ENCODE measurements around the gene NAA15. TPM values are rescaled to one million over a fixed set of nuclear protein-coding genes. Genes with fewer than 3 reads are reported as not detected.

Gene NAA15
- polyA plus RNA-seq, 3 donors = 5.2 to 20.2 (median 8.8) TPM

GRCh38 chr4:139274790-139275189, 26.5 kb upstream of the NAA15 start:
- H3K27me3 Mint-ChIP-seq (ENCODE audit: low read depth in 3 of 3) = peaks cover 33 to 39% (median 37%) of the 10 kb centered on the region in 3 donors
- WGBS (ENCODE audit: insufficient coverage) = no CpG with 5 or more reads among the region's 1 CpG
- peaks cover 0 to 8% of the 10 kb centered on the region in 2 donors for H3K9me3 ChIP-seq (replicated peaks in 1 of 2; ENCODE audit: control insufficient read depth in 1 of 2, insufficient read depth in 1 of 2, low read length in 2 of 2)

GRCh38 chr4:139275281-139275735, 26.0 kb upstream of the NAA15 start:
- peaks cover 0 to 6% (median 0%) of the 10 kb centered on the region in 7 donors for H3K9me3 Mint-ChIP-seq

More at GRCh38 chr4:139274790-139275189, 26.5 kb upstream of the NAA15 start:
- Mint-ChIP-seq H3K4me1 (peaks cover 17% of the 10 kb centered on the region), H3K9me3 (peaks cover 0 to 6% (median 0%) of the 10 kb centered on the region in 7 donors), H3K36me3 (peaks cover 0 to 5% of the 10 kb centered on the region in 2 donors), H3K27ac (no peak overlapping the region), H3K4me3 (peak overlapping the region in 1 of 2 donors; percentile 30)
- no peak for DNase-seq
- H3K4me1 ChIP-seq (ENCODE audit: control insufficient read depth in 1 of 2, insufficient read depth in 2 of 2, low read length in 2 of 2) = peaks cover 14 to 16% of the 10 kb centered on the region in 2 donors
- H3K79me2 ChIP-seq (ENCODE audit: insufficient read depth, low read length) = no peaks in the 10 kb centered on the region
- TF ChIP-seq CTCF (IDR thresholded peaks at IDR 0.05) = no peak
- H3K9ac ChIP-seq (ENCODE audit: insufficient read depth, low read length, poor library complexity, severe bottlenecking) = no peak overlapping the region
- intact Hi-C loops (cut with micrococcal nuclease) = no loop called here
- no peaks in the 10 kb centered on the region for H4K20me1 ChIP-seq (ENCODE audit: insufficient read depth, low read length)
- H3K4me2 ChIP-seq (replicated peaks; ENCODE audit: extremely low read depth, low read length, poor library complexity, severe bottlenecking) = no peak overlapping the region
- no peak overlapping the region for H3K27ac ChIP-seq (ENCODE audit: low read depth in 1 of 2, low read length in 2 of 2)
- H3K36me3 ChIP-seq (replicated peaks in 1 of 2; ENCODE audit: control insufficient read depth in 1 of 2, insufficient read depth in 2 of 2, low read length in 2 of 2) = no peaks in the 10 kb centered on the region
- peaks cover 39 to 47% of the 10 kb centered on the region in 2 donors for H3K27me3 ChIP-seq (ENCODE audit: control insufficient read depth in 2 of 2, insufficient read depth in 2 of 2, low read length in 2 of 2)
- H3K4me3 ChIP-seq (replicated peaks in 1 of 3; ENCODE audit: low read depth in 2 of 3, low read length in 3 of 3) = no peak overlapping the region
- H2AFZ ChIP-seq (ENCODE audit: insufficient read depth, low read depth, low read length, poor library complexity, severe bottlenecking) = no peak overlapping the region

More at GRCh38 chr4:139275281-139275735, 26.0 kb upstream of the NAA15 start:
- no peak overlapping the region for H3K4me2 ChIP-seq (replicated peaks; ENCODE audit: extremely low read depth, low read length, poor library complexity, severe bottlenecking)
- no peaks in the 10 kb centered on the region for H3K36me3 ChIP-seq (replicated peaks in 1 of 2; ENCODE audit: control insufficient read depth in 1 of 2, insufficient read depth in 2 of 2, low read length in 2 of 2)
- H3K27ac ChIP-seq (ENCODE audit: low read depth in 1 of 2, low read length in 2 of 2) = no peak overlapping the region
- WGBS (ENCODE audit: insufficient coverage) = no CpG with 5 or more reads among the region's 4 CpGs
- no peak overlapping the region for H3K27ac Mint-ChIP-seq
- peaks cover 0 to 8% of the 10 kb centered on the region in 2 donors for H3K9me3 ChIP-seq (replicated peaks in 1 of 2; ENCODE audit: control insufficient read depth in 1 of 2, insufficient read depth in 1 of 2, low read length in 2 of 2)
- peaks cover 18 to 22% of the 10 kb centered on the region in 2 donors for H3K4me1 ChIP-seq (ENCODE audit: control insufficient read depth in 1 of 2, insufficient read depth in 2 of 2, low read length in 2 of 2)
- DNase-seq = no peak
- H3K4me1 Mint-ChIP-seq = peaks cover 22% of the 10 kb centered on the region
- TF ChIP-seq CTCF (IDR thresholded peaks at IDR 0.05) = no peak
- no peak overlapping the region for H2AFZ ChIP-seq (ENCODE audit: insufficient read depth, low read depth, low read length, poor library complexity, severe bottlenecking)
- peaks cover 0 to 5% of the 10 kb centered on the region in 2 donors for H3K36me3 Mint-ChIP-seq
- no peaks in the 10 kb centered on the region for H4K20me1 ChIP-seq (ENCODE audit: insufficient read depth, low read length)
- intact Hi-C loops (cut with micrococcal nuclease) = no loop called here
- peaks cover 44 to 53% of the 10 kb centered on the region in 2 donors for H3K27me3 ChIP-seq (ENCODE audit: control insufficient read depth in 2 of 2, insufficient read depth in 2 of 2, low read length in 2 of 2)
- no peak overlapping the region for H3K4me3 ChIP-seq (replicated peaks in 1 of 3; ENCODE audit: low read depth in 2 of 3, low read length in 3 of 3)
- H3K79me2 ChIP-seq (ENCODE audit: insufficient read depth, low read length) = no peaks in the 10 kb centered on the region
- peak overlapping the region in 1 of 2 donors; percentile 30 for H3K4me3 Mint-ChIP-seq
- H3K27me3 Mint-ChIP-seq (ENCODE audit: low read depth in 3 of 3) = peaks cover 38 to 44% (median 43%) of the 10 kb centered on the region in 3 donors
- H3K9ac ChIP-seq (ENCODE audit: insufficient read depth, low read length, poor library complexity, severe bottlenecking) = no peak overlapping the region
